KMS-11 (cell line): ENCODE measurements around the gene SRBD1.

Experiments
- H2AFZ ChIP-seq: fragments of 200-600 bp; sonication (generic); 2 replicates; pipeline ENCODE4 v1.6.1; 2016; ENCODE audit warnings: antibody characterized with exemption, mixed run types, low read depth
- H3K27ac ChIP-seq: fragments of 200-600 bp; sonication (generic); 2 replicates; pipeline ENCODE4 v1.6.1; 2016; ENCODE audit warnings: mild to moderate bottlenecking, mixed run types
- H3K27me3 ChIP-seq: fragments of 200-600 bp; sonication (generic); 2 replicates; pipeline ENCODE4 v1.6.1; 2017; ENCODE audit warnings: mild to moderate bottlenecking, low read depth, mixed run types, moderate library complexity; ENCODE audit not compliant: insufficient read depth
- H3K36me3 ChIP-seq: fragments of 200-600 bp; sonication (generic); 2 replicates; pipeline ENCODE4 v1.6.1; 2017; ENCODE audit warnings: mild to moderate bottlenecking, mixed run types; ENCODE audit not compliant: insufficient read depth
- H3K4me1 ChIP-seq: fragments of 200-600 bp; sonication (generic); 2 replicates; pipeline ENCODE4 v1.6.1; 2016; ENCODE audit warnings: mild to moderate bottlenecking, low read depth, mixed run types; ENCODE audit not compliant: poor library complexity, severe bottlenecking
- H3K4me2 ChIP-seq: fragments of 200-600 bp; sonication (generic); 2 replicates; pipeline ENCODE4 v1.7.0; 2016; ENCODE audit warnings: mild to moderate bottlenecking, mixed run types
- H3K4me3 ChIP-seq: fragments of 200-600 bp; sonication (generic); IDR thresholded peaks from 2 replicates; pipeline ENCODE4 v1.6.1; 2017; ENCODE audit warnings: low read depth, low read length, mixed read lengths; ENCODE audit not compliant: insufficient read depth
- H3K79me2 ChIP-seq: fragments of 200-600 bp; sonication (generic); 2 replicates; pipeline ENCODE4 v1.6.1; 2016; ENCODE audit warnings: low read depth, mixed run types; ENCODE audit not compliant: insufficient read depth
- H3K9ac ChIP-seq: fragments of 200-600 bp; sonication (generic); 2 replicates; pipeline ENCODE4 v1.6.1; 2016; ENCODE audit warnings: mild to moderate bottlenecking, mixed run types
- H4K20me1 ChIP-seq: fragments of 200-600 bp; sonication (generic); 2 replicates; pipeline ENCODE4 v1.6.1; 2016; ENCODE audit warnings: mild to moderate bottlenecking, mixed run types; ENCODE audit not compliant: insufficient read depth
- CTCF ChIP-seq: fragments of 200-600 bp; sonication (generic); conservative IDR thresholded peaks from 2 replicates; pipeline ENCODE4 v1.6.1; 2017; ENCODE audit warnings: low read depth, mild to moderate bottlenecking, antibody characterized with exemption, low read length, moderate library complexity, mixed read lengths

The SRBD1 gene

DNA sequence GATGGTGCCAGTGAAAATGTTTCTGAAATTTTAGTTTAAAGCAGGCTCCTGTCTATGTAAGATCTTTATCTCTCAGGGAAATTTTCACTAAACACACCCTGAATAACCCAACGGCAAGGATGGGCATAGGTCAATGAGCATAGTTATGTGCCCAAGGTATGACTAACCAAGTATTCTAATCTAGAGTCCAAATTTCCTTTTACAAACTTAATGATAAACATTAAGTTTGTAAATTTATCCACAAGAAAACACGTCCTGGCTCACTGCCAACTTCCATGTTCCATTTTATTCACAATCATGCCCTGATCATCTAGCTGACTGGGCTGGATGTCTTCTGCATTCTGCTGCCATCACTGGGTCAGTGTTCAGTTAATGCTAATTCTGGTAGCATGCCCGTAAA is 151.2 kb downstream of the SRBD1 start:
- TF ChIP-seq CTCF: no peak
- Histone ChIP-seq H2AFZ (no peak overlapping the region), H3K4me1 (peaks cover 36% of the 10 kb centered on the region), H3K36me3 (no peaks in the 10 kb centered on the region), H3K4me3 (no peak overlapping the region), H3K27me3 (no peaks in the 10 kb centered on the region), H3K27ac (no peak overlapping the region), H4K20me1 (no peaks in the 10 kb centered on the region), H3K79me2 (no peaks in the 10 kb centered on the region), H3K4me2 (no peak overlapping the region), H3K9ac (no peak overlapping the region)

- H3K4me3 ChIP-seq: no peak overlapping the region
- no peaks in the 10 kb centered on the region for H3K79me2 ChIP-seq
- H3K4me2 ChIP-seq: no peak overlapping the region
- H3K4me1 ChIP-seq: peaks cover 29% of the 10 kb centered on the region
- no peak overlapping the region for H3K27ac ChIP-seq
- H3K9ac ChIP-seq: no peak overlapping the region
- TF ChIP-seq CTCF: no peak
- H4K20me1 ChIP-seq: no peaks in the 10 kb centered on the region
- H3K27me3 ChIP-seq: no peaks in the 10 kb centered on the region
- H3K36me3 ChIP-seq: no peaks in the 10 kb centered on the region
- H2AFZ ChIP-seq: no peak overlapping the region
These were observed 152.0 kb downstream of the SRBD1 start for GRCh38 chr2:45458909-45459563.

GRCh38 chr2:45457211-45457945 is 153.7 kb downstream of the SRBD1 start:
- peaks cover 20% of the 10 kb centered on the region for H3K4me1 ChIP-seq
- H2AFZ ChIP-seq: no peak overlapping the region
- no peaks in the 10 kb centered on the region for H3K27me3 ChIP-seq
- H4K20me1 ChIP-seq: no peaks in the 10 kb centered on the region
- H3K9ac ChIP-seq: no peak overlapping the region
- no peak for TF ChIP-seq CTCF
- no peaks in the 10 kb centered on the region for H3K36me3 ChIP-seq
- H3K79me2 ChIP-seq: no peaks in the 10 kb centered on the region
- H3K4me3 ChIP-seq: no peak overlapping the region
- H3K27ac ChIP-seq: no peak overlapping the region
- H3K4me2 ChIP-seq: no peak overlapping the region

- TF ChIP-seq CTCF: no peak
- no peak overlapping the region for H3K9ac ChIP-seq
- no peak overlapping the region for H3K27ac ChIP-seq
- no peaks in the 10 kb centered on the region for H3K27me3 ChIP-seq
- H4K20me1 ChIP-seq: no peaks in the 10 kb centered on the region
- no peak overlapping the region for H3K4me3 ChIP-seq
- H2AFZ ChIP-seq: no peak overlapping the region
- no peak overlapping the region for H3K4me2 ChIP-seq
- H3K79me2 ChIP-seq: no peaks in the 10 kb centered on the region
- no peaks in the 10 kb centered on the region for H3K36me3 ChIP-seq
- peaks cover 24% of the 10 kb centered on the region for H3K4me1 ChIP-seq
These were observed 158.2 kb downstream of the SRBD1 start for GRCh38 chr2:45452866-45453265.
